H1 (cell line): ENCODE results near the gene CCDC9B. TPM values are rescaled to one million over a fixed set of nuclear protein-coding genes. Genes with fewer than 3 reads are reported as not detected.
A peak's percentile ranks its signal among the peaks of the same experiment; 100 is the strongest.

Experiments used
- CTCF ChIA-PET: fragments of 300-600 bp; sonication (Branson Sonifier 250); formaldehyde crosslinking; loops from one replicate; lab custom pipeline; 2021; ENCODE audit not compliant: partially characterized antibody; lab: Charles Lee
- POLR2A ChIA-PET: fragments of 300-600 bp; sonication (Branson Sonifier 250); formaldehyde crosslinking; loops from one replicate; lab custom pipeline; 2021; ENCODE audit warnings: inconsistent platforms; ENCODE audit not compliant: partially characterized antibody; lab: Charles Lee
- DNase-seq, 2 experiments: peaks; one replicate each; pipeline versions ENCODE4 v3.0.0 to v3.0.0-alpha.2; 2010 to 2022; ENCODE audit warnings: low spot score in 2 of 2, low read depth in 1 of 2, mixed read lengths in 1 of 2
- FAIRE-seq: peaks from 2 replicates; lab custom pipeline; 2011; peaks lifted over from hg19 to GRCh38; lab: Jason Lieb, UNC
- H2AFZ ChIP-seq: 2 replicates; pipeline ENCODE4 v1.8.1; 2012; ENCODE audit warnings: low read length, inconsistent platforms
- H2AK5ac ChIP-seq: 2 replicates; pipeline ENCODE4 v1.6.1; 2013; ENCODE audit warnings: low read depth, low read length
- H2BK120ac ChIP-seq: replicated peaks from 2 replicates; pipeline ENCODE3; 2013; ENCODE audit warnings: low read depth, low read length, inconsistent platforms
- H2BK12ac ChIP-seq: 2 replicates; pipeline ENCODE4 v1.6.1; 2013; ENCODE audit warnings: low read depth, low read length
- H2BK15ac ChIP-seq: 2 replicates; pipeline ENCODE4 v1.6.1; 2013; ENCODE audit warnings: low read length
- H2BK20ac ChIP-seq: 2 replicates; pipeline ENCODE4 v1.6.1; 2013; ENCODE audit warnings: low read length
- H2BK5ac ChIP-seq: 2 replicates; pipeline ENCODE4 v1.6.1; 2013; ENCODE audit warnings: low read depth, low read length
- H3K14ac ChIP-seq: 2 replicates; pipeline ENCODE4 v1.6.1; 2013; ENCODE audit warnings: inconsistent platforms; ENCODE audit not compliant: insufficient read length
- H3K18ac ChIP-seq: 2 replicates; pipeline ENCODE4 v1.6.1; 2013; ENCODE audit warnings: low read length; ENCODE audit errors: extremely low read depth
- H3K23ac ChIP-seq: 2 replicates; pipeline ENCODE4 v1.6.1; 2013; ENCODE audit warnings: inconsistent platforms; ENCODE audit not compliant: insufficient read length
- H3K23me2 ChIP-seq: 2 replicates; pipeline ENCODE4 v1.6.1; 2013; ENCODE audit warnings: low read depth, low read length
- H3K27ac ChIP-seq: 2 replicates; pipeline ENCODE4 v1.6.1; 2011; ENCODE audit warnings: low read depth, low read length, inconsistent platforms
- H3K27me3 ChIP-seq, 4 experiments: replicated peaks in 1 of 4; 1 replicate in 1 of 4; 2 replicates in 3 of 4; pipeline versions ENCODE4 v1.6.1 to v1.8.1; 2011 to 2013; ENCODE audit warnings: low read length in 3 of 4, mild to moderate bottlenecking in 3 of 4, inconsistent platforms in 2 of 4, mixed read lengths in 2 of 4, moderate library complexity in 1 of 4; ENCODE audit not compliant: control insufficient read depth in 3 of 4, insufficient read depth in 3 of 4; ENCODE audit errors: extremely low read depth in 1 of 4
- H3K36me3 ChIP-seq, 4 experiments: 2 replicates each; pipeline versions ENCODE4 v1.6.1 to v1.8.1; 2011 to 2013; ENCODE audit warnings: mild to moderate bottlenecking in 4 of 4, low read length in 3 of 4, moderate library complexity in 2 of 4, control low read depth in 1 of 4, inconsistent platforms in 1 of 4; ENCODE audit not compliant: insufficient read depth in 4 of 4, control insufficient read depth in 2 of 4
- H3K4ac ChIP-seq: replicated peaks from 2 replicates; pipeline ENCODE3; 2013; ENCODE audit warnings: low read length, low read depth, mixed read lengths, inconsistent platforms; ENCODE audit not compliant: insufficient read length
- H3K4me1 ChIP-seq, 4 experiments: replicated peaks in 1 of 4; 1 replicate in 1 of 4; 2 replicates in 3 of 4; pipeline versions ENCODE4 v1.6.1 to v1.8.1; 2011 to 2013; ENCODE audit warnings: low read length in 3 of 4, inconsistent platforms in 2 of 4, mixed read lengths in 1 of 4; ENCODE audit not compliant: insufficient read depth in 4 of 4, control insufficient read depth in 3 of 4
- H3K4me2 ChIP-seq, 2 experiments: 2 replicates each; pipeline versions ENCODE4 v1.6.1 to v1.8.1; 2011 to 2013; ENCODE audit warnings: low read depth in 2 of 2, low read length in 2 of 2, control low read depth in 1 of 2, inconsistent platforms in 1 of 2, mild to moderate bottlenecking in 1 of 2; ENCODE audit not compliant: insufficient read depth in 1 of 2
- H3K4me3 ChIP-seq, 4 experiments: fragments of 200-600, 300-600 bp in 1 of 4; sonication (generic), shearing (Covaris generic), sonication (Bioruptor Twin) in 1 of 4; 2 replicates each; pipeline versions ENCODE4 v1.5.1 to v1.8.1; 2011 to 2016; ENCODE audit warnings: low read length in 4 of 4, low read depth in 3 of 4, control low read depth in 2 of 4, inconsistent platforms in 2 of 4, mild to moderate bottlenecking in 2 of 4, mixed read lengths in 1 of 4, moderate library complexity in 1 of 4; ENCODE audit not compliant: insufficient read depth in 2 of 4; ENCODE audit errors: extremely low read depth in 1 of 4
- H3K56ac ChIP-seq: replicated peaks from 2 replicates; pipeline ENCODE3; 2013; ENCODE audit warnings: low read depth, mild to moderate bottlenecking, mixed read lengths, low read length, inconsistent platforms; ENCODE audit not compliant: insufficient read length
- H3K79me1 ChIP-seq: 2 replicates; pipeline ENCODE4 v1.6.1; 2013; ENCODE audit warnings: low read depth, low read length, control low read depth
- H3K79me2 ChIP-seq, 2 experiments: 2 replicates each; pipeline versions ENCODE4 v1.6.1 to v1.8.1; 2012 to 2013; ENCODE audit warnings: low read length in 2 of 2, mild to moderate bottlenecking in 2 of 2, inconsistent platforms in 1 of 2; ENCODE audit not compliant: insufficient read depth in 2 of 2, control insufficient read depth in 1 of 2
- H3K9ac ChIP-seq, 4 experiments: replicated peaks in 1 of 4; 1 replicate in 1 of 4; 2 replicates in 3 of 4; pipeline versions ENCODE4 v1.6.1 to v1.8.1; 2011 to 2013; ENCODE audit warnings: low read depth in 3 of 4, low read length in 3 of 4, control low read depth in 2 of 4, mild to moderate bottlenecking in 2 of 4, moderate library complexity in 2 of 4, inconsistent platforms in 1 of 4; ENCODE audit errors: extremely low read depth in 1 of 4
- H3K9me3 ChIP-seq, 2 experiments: 2 replicates each; pipeline versions ENCODE4 v1.6.1 to v1.8.1; 2012 to 2013; ENCODE audit warnings: mild to moderate bottlenecking in 2 of 2, moderate library complexity in 2 of 2, control low read depth in 1 of 2, inconsistent platforms in 1 of 2, low read depth in 1 of 2, low read length in 1 of 2, mixed read lengths in 1 of 2; ENCODE audit not compliant: insufficient read depth in 2 of 2
- H4K20me1 ChIP-seq, 2 experiments: replicated peaks in 1 of 2; 2 replicates each; pipeline versions ENCODE3 to v1.8.1; 2011 to 2013; ENCODE audit warnings: inconsistent platforms in 2 of 2, low read length in 2 of 2, mild to moderate bottlenecking in 1 of 2; ENCODE audit not compliant: insufficient read depth in 2 of 2, control insufficient read depth in 1 of 2
- H4K5ac ChIP-seq: 2 replicates; pipeline ENCODE4 v1.6.1; 2013; ENCODE audit warnings: low read length, low read depth, mixed read lengths, inconsistent platforms; ENCODE audit not compliant: insufficient read length
- H4K8ac ChIP-seq: 2 replicates; pipeline ENCODE4 v1.8.0; 2013; ENCODE audit warnings: mild to moderate bottlenecking, moderate library complexity, low read length, inconsistent platforms; ENCODE audit not compliant: insufficient read depth; ENCODE audit errors: extremely low read depth
- H4K91ac ChIP-seq: replicated peaks from 2 replicates; pipeline ENCODE3; 2013; ENCODE audit warnings: low read length, mixed read lengths, inconsistent platforms; ENCODE audit not compliant: insufficient read length
- KDM1A ChIP-seq: fragments of 200-600, 300-600 bp; sonication (generic); IDR thresholded peaks from 2 replicates; pipeline ENCODE4 v1.7.1; 2016; ENCODE audit warnings: mild to moderate bottlenecking, low read length, borderline replicate concordance
- YY1 ChIP-seq: IDR thresholded peaks from 2 replicates; pipeline ENCODE4 v1.6.1; 2011; ENCODE audit warnings: low read depth, mild to moderate bottlenecking, low read length
- WGBS, 2 experiments: shearing (Covaris generic) in 1 of 2; methylation state at CpG; one replicate each; pipeline versions ENCODE4 v1.1.6 to v1.1.7; 2013 to 2015; ENCODE audit warnings: low lambda C conversion rate in 2 of 2, mixed read lengths in 2 of 2, inconsistent platforms in 1 of 2, low coverage in 1 of 2, missing lambda C conversion rate in 1 of 2; ENCODE audit not compliant: insufficient replicate concordance in 2 of 2, insufficient coverage in 1 of 2, insufficient read length in 1 of 2; ENCODE audit errors: extremely low coverage in 1 of 2, missing lambda C conversion rate in 1 of 2; 5-methylcytosine and 5-hydroxymethylcytosine counted together
- polyA plus RNA-seq, 7 experiments: library from polyadenylated mRNA; depleted of rRNA in 3 of 7; stranded (reverse) in 5 of 7; unstranded in 2 of 7; fragments of >200 nt in 5 of 7; fragments of 200-250 nt in 2 of 7; gene quantifications; 1 replicate in 5 of 7; 2 replicates in 1 of 7; 4 replicates in 1 of 7; pipeline versions ENCODE4 v1.2.1 to v1.2.3, GENCODE V29; 2011 to 2013; ENCODE audit warnings: missing spikeins in 2 of 7, mixed read lengths in 2 of 7
- total RNA-seq: library from RNA; stranded (reverse); fragmentation: NEBNext Ultra II Directional; extraction: Animal tissue kit (Norgen Biotek cat#: 25700); gene quantifications from 2 replicates; pipeline ENCODE4 v1.2.1, GENCODE V29; 2021

CCDC9B gene
- total and polyA plus RNA-seq, 2 of the 8 experiments (the other 6 are each of a cell fraction or from before 2014, with no cell fraction given): 0.45 to 0.78 TPM

DNA sequence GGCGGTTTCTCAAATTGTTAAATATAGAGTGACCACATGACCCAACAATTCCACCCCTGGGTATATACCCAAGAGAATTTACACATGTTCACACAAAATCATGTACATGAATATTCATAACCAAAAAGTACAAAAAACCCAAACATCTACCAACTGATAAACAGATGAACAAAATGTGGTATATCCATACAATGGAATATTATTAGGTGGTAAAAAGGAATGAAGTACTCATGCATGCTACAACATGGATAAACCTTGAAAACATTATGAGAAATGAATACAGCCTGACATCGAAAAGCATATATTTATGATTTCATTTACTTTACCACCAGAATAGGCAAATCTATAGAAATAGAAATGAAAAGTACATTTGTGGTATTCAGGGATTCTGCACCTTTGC, 40.4 kb downstream of the CCDC9B start:
- no peak overlapping the region for H3K9ac ChIP-seq
- H3K27me3 ChIP-seq: peaks cover 0 to 2% (median 0%) of the 10 kb centered on the region in 4 experiments; a peak in 2 of 7 replicates
- H2BK15ac ChIP-seq: no peak overlapping the region
- H3K14ac ChIP-seq: no peak overlapping the region
- no peaks in the 10 kb centered on the region for H3K23me2 ChIP-seq
- peaks cover 0 to 20% (median 7%) of the 10 kb centered on the region in 4 experiments; a peak in 6 of 7 replicates for H3K4me1 ChIP-seq
- H3K56ac ChIP-seq: no peak overlapping the region
- DNase-seq (no peak), FAIRE-seq (no peak)
- H3K79me1 ChIP-seq: no peaks in the 10 kb centered on the region
- 0 out of 2 replicates have a peak, but pooled peaks have one; percentile 11 for TF ChIP-seq KDM1A
- no peak for TF ChIP-seq YY1
- no peak overlapping the region for H2BK120ac ChIP-seq
- H3K4ac ChIP-seq: no peak overlapping the region
- H2BK20ac ChIP-seq: no peak overlapping the region
- no peaks in the 10 kb centered on the region for H4K20me1 ChIP-seq
- no peak overlapping the region for H3K27ac ChIP-seq
- WGBS, 2 experiments: 90% methylated on average over 2 of the region's 2 CpGs; no CpG with 5 or more reads in 1 of the 2 experiments
- no peak overlapping the region for H3K23ac ChIP-seq
- POLR2A ChIA-PET: interaction anchor here (1.3 to 3.0 kb wide), 3 partner anchors 9 to 38 kb away, joined by 4 to 46 read pairs (median 6); no protein-coding TSS in a partner anchor
- H4K91ac ChIP-seq: no peak overlapping the region
- no peak overlapping the region for H3K18ac ChIP-seq
- no peak overlapping the region for H2AFZ ChIP-seq
- no peak overlapping the region for H4K8ac ChIP-seq
- no peak overlapping the region for H2AK5ac ChIP-seq
- H2BK5ac ChIP-seq: no peak overlapping the region
- H3K4me3 ChIP-seq: no peak overlapping the region
- no peaks in the 10 kb centered on the region for H3K79me2 ChIP-seq
- CTCF ChIA-PET: interaction anchor here (1.8 to 23.9 kb wide), 7 partner anchors 10 to 255 kb away, joined by 6 to 584 read pairs (median 50); partner anchors contain the start of genes ANKRD63, CCDC9B and INAFM2
- no peak overlapping the region for H2BK12ac ChIP-seq
- no peaks in the 10 kb centered on the region for H3K36me3 ChIP-seq
- H3K9me3 ChIP-seq: 0 out of 4 replicates have a peak, but pooled peaks cover 0 to 3% of the 10 kb centered on the region in 2 experiments
- H3K4me2 ChIP-seq: no peak overlapping the region
- H4K5ac ChIP-seq: no peak overlapping the region
